ENCODE data around the gene CGB2. TPM values are rescaled to one million over a fixed set of nuclear protein-coding genes. Genes with fewer than 3 reads are reported as not detected.
A peak's percentile ranks its signal among the peaks of the same experiment; 100 is the strongest.
"Not testable (repeated sequence)": the region's sequence is repeated elsewhere in the genome, so short reads cannot be mapped to it uniquely, and the experiment has no call there.

Gene CGB2
- total RNA-seq, 1 donor = not detected

- H3K27me3 ChIP-seq (ENCODE audit: insufficient read depth, low read length); H3K79me2 ChIP-seq (ENCODE audit: insufficient read depth, low read length); H3K9me3 ChIP-seq (ENCODE audit: low read depth, low read length): not testable (repeated sequence)
These were observed 6.6 kb upstream of the CGB2 start for GRCh38 chr19:49025088-49025487.

GRCh38 chr19:49025599-49025998, 6.1 kb upstream of the CGB2 start:
- H3K9me3 ChIP-seq (ENCODE audit: low read depth, low read length); H3K4me2 ChIP-seq (ENCODE audit: insufficient read depth, low read length); H3K79me2 ChIP-seq (ENCODE audit: insufficient read depth, low read length); H2AFZ ChIP-seq (ENCODE audit: low read length); H3K4me3 ChIP-seq (ENCODE audit: insufficient read depth, low read length); DNase-seq (ENCODE audit: insufficient read length, low spot score, missing footprints); H3K27ac ChIP-seq (ENCODE audit: low read depth, low read length); H3K27me3 ChIP-seq (ENCODE audit: insufficient read depth, low read length); H4K20me1 ChIP-seq (ENCODE audit: insufficient read depth, low read length); H3K4me1 ChIP-seq (ENCODE audit: insufficient read depth, low read length); H3K36me3 ChIP-seq (ENCODE audit: insufficient read depth, low read length): not testable (repeated sequence)

More at GRCh38 chr19:49025088-49025487, 6.6 kb upstream of the CGB2 start:
- not testable (repeated sequence) for H3K27ac ChIP-seq (ENCODE audit: low read depth, low read length); H4K20me1 ChIP-seq (ENCODE audit: insufficient read depth, low read length); DNase-seq (ENCODE audit: insufficient read length, low spot score, missing footprints); H3K4me3 ChIP-seq (ENCODE audit: insufficient read depth, low read length); H3K4me1 ChIP-seq (ENCODE audit: insufficient read depth, low read length); H2AFZ ChIP-seq (ENCODE audit: low read length); H3K4me2 ChIP-seq (ENCODE audit: insufficient read depth, low read length); H3K36me3 ChIP-seq (ENCODE audit: insufficient read depth, low read length)

GRCh38 chr19:49028686-49029085, 3.0 kb upstream of the CGB2 start:
- H4K20me1 ChIP-seq (ENCODE audit: insufficient read depth, low read length); H3K4me2 ChIP-seq (ENCODE audit: insufficient read depth, low read length); H3K36me3 ChIP-seq (ENCODE audit: insufficient read depth, low read length); H3K4me3 ChIP-seq (ENCODE audit: insufficient read depth, low read length); DNase-seq (ENCODE audit: insufficient read length, low spot score, missing footprints); H2AFZ ChIP-seq (ENCODE audit: low read length); H3K4me1 ChIP-seq (ENCODE audit: insufficient read depth, low read length); H3K27ac ChIP-seq (ENCODE audit: low read depth, low read length); H3K27me3 ChIP-seq (ENCODE audit: insufficient read depth, low read length); H3K9me3 ChIP-seq (ENCODE audit: low read depth, low read length); H3K79me2 ChIP-seq (ENCODE audit: insufficient read depth, low read length): not testable (repeated sequence)

GRCh38 chr19:49029749-49030148, 1.9 kb upstream of the CGB2 start:
- H4K20me1 ChIP-seq (ENCODE audit: insufficient read depth, low read length); H3K4me2 ChIP-seq (ENCODE audit: insufficient read depth, low read length); H3K9me3 ChIP-seq (ENCODE audit: low read depth, low read length); H3K27ac ChIP-seq (ENCODE audit: low read depth, low read length); H2AFZ ChIP-seq (ENCODE audit: low read length); H3K79me2 ChIP-seq (ENCODE audit: insufficient read depth, low read length); H3K36me3 ChIP-seq (ENCODE audit: insufficient read depth, low read length); H3K4me1 ChIP-seq (ENCODE audit: insufficient read depth, low read length); H3K4me3 ChIP-seq (ENCODE audit: insufficient read depth, low read length); H3K27me3 ChIP-seq (ENCODE audit: insufficient read depth, low read length): not testable (repeated sequence)
- peak; percentile 68 for DNase-seq (ENCODE audit: insufficient read length, low spot score, missing footprints)

- H3K36me3 ChIP-seq (ENCODE audit: insufficient read depth, low read length); DNase-seq (ENCODE audit: insufficient read length, low spot score, missing footprints); H3K27me3 ChIP-seq (ENCODE audit: insufficient read depth, low read length); H3K9me3 ChIP-seq (ENCODE audit: low read depth, low read length); H4K20me1 ChIP-seq (ENCODE audit: insufficient read depth, low read length); H3K4me1 ChIP-seq (ENCODE audit: insufficient read depth, low read length); H3K27ac ChIP-seq (ENCODE audit: low read depth, low read length); H3K79me2 ChIP-seq (ENCODE audit: insufficient read depth, low read length); H3K4me3 ChIP-seq (ENCODE audit: insufficient read depth, low read length); H2AFZ ChIP-seq (ENCODE audit: low read length); H3K4me2 ChIP-seq (ENCODE audit: insufficient read depth, low read length): not testable (repeated sequence)
These were observed 1.4 kb upstream of the CGB2 start for GRCh38 chr19:49030323-49030722.

- DNase-seq (ENCODE audit: insufficient read length, low spot score, missing footprints) = peak; percentile 31
- peak; percentile 42 for TF ChIP-seq CTCF (IDR thresholded peaks at IDR 0.05; ENCODE audit: extremely low read depth, low read depth, low read length)
- not testable (repeated sequence) for H3K79me2 ChIP-seq (ENCODE audit: insufficient read depth, low read length); H3K4me2 ChIP-seq (ENCODE audit: insufficient read depth, low read length); H3K27me3 ChIP-seq (ENCODE audit: insufficient read depth, low read length); H3K36me3 ChIP-seq (ENCODE audit: insufficient read depth, low read length); H4K20me1 ChIP-seq (ENCODE audit: insufficient read depth, low read length); H2AFZ ChIP-seq (ENCODE audit: low read length); H3K27ac ChIP-seq (ENCODE audit: low read depth, low read length); H3K9me3 ChIP-seq (ENCODE audit: low read depth, low read length); H3K4me1 ChIP-seq (ENCODE audit: insufficient read depth, low read length); H3K4me3 ChIP-seq (ENCODE audit: insufficient read depth, low read length)
These were observed 5.1 kb downstream of the CGB2 start, which contains the start of gene CGB1 for GRCh38 chr19:49036815-49037214. Gene CGB1 (minus strand): TSS chr19:49036895. CDS start chr19:49036711, 184 bp downstream.

- not testable (repeated sequence) for DNase-seq (ENCODE audit: insufficient read length, low spot score, missing footprints); H3K4me1 ChIP-seq (ENCODE audit: insufficient read depth, low read length); H3K27me3 ChIP-seq (ENCODE audit: insufficient read depth, low read length); H3K9me3 ChIP-seq (ENCODE audit: low read depth, low read length); H3K79me2 ChIP-seq (ENCODE audit: insufficient read depth, low read length); H3K36me3 ChIP-seq (ENCODE audit: insufficient read depth, low read length); H4K20me1 ChIP-seq (ENCODE audit: insufficient read depth, low read length); H3K27ac ChIP-seq (ENCODE audit: low read depth, low read length); H2AFZ ChIP-seq (ENCODE audit: low read length); H3K4me3 ChIP-seq (ENCODE audit: insufficient read depth, low read length); H3K4me2 ChIP-seq (ENCODE audit: insufficient read depth, low read length)
These were observed 6.4 kb downstream of the CGB2 start for GRCh38 chr19:49038111-49038510.

GRCh38 chr19:49038557-49039276, 7.0 kb downstream of the CGB2 start:
- peak; percentile 91 for DNase-seq (ENCODE audit: insufficient read length, low spot score, missing footprints)
- H4K20me1 ChIP-seq (ENCODE audit: insufficient read depth, low read length); H3K27me3 ChIP-seq (ENCODE audit: insufficient read depth, low read length); H3K36me3 ChIP-seq (ENCODE audit: insufficient read depth, low read length); H3K9me3 ChIP-seq (ENCODE audit: low read depth, low read length); H2AFZ ChIP-seq (ENCODE audit: low read length); H3K27ac ChIP-seq (ENCODE audit: low read depth, low read length); H3K4me1 ChIP-seq (ENCODE audit: insufficient read depth, low read length); H3K4me3 ChIP-seq (ENCODE audit: insufficient read depth, low read length); H3K79me2 ChIP-seq (ENCODE audit: insufficient read depth, low read length): not testable (repeated sequence)
- peak overlapping the region; percentile 36 for H3K4me2 ChIP-seq (ENCODE audit: insufficient read depth, low read length)

All from osteoblast (primary cell).